ENCODE data around the gene VPS35L. TPM values are rescaled to one million over a fixed set of nuclear protein-coding genes. Genes with fewer than 3 reads are reported as not detected.

VPS35L gene
- polyA plus RNA-seq (2013, experiment 1 of 4) = 58.3 TPM
- 62.4 TPM for polyA plus RNA-seq (2013, experiment 2 of 4)
- 47.6 TPM for polyA plus RNA-seq (2013, experiment 3 of 4)
- 50.3 TPM for polyA plus RNA-seq (2013, experiment 4 of 4)

DNA sequence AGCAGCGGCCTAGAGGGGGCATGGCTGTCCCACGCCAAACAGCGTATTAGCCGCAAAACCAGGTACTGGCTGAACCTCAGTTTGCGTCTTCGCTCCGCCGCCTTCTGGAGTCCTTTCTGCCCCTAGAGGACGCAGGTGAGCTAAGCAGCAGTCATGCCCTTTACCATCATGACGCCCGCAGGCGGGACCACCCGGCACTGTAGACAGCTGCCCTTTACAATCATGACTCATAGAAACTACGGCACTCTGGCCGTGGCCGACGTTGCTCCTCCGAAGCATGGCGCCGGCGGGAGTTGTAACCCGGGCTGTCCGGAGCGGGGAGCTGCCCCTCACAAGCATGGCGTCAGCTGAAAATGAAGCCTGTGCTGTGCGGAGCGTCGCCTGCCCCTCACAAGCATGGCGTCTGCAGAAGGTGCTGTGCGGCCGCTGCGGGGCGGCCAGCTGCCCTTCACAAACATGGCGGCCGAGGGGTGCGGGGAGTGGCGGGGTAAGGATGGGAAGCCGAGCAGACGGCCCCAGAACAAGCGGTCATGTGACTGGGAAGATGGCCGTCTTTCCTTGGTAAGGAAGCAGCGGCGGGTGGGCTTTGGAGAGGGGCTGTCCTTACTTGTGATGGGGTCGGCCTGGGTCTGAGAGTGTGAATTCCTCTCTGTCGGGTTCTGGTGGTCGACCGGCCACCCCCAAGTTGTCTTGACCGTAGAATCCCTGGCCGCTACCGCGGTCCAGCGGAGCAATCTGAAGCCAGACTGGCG, at the start of gene VPS35L:
TSS of gene VPS35L (plus strand) at position 518 of the 752 bp plus-strand sequence. CDS start at position 545, 27 bp downstream.
- Histone ChIP-seq H3K36me3 (ENCODE audit: control insufficient read depth, insufficient read depth, low read length) (no peaks in the 10 kb centered on the region), H3K27ac (ENCODE audit: insufficient read depth, low read depth, low read length, poor library complexity, severe bottlenecking) (peak within 1 kb of the TSS; percentile 91), H3K9me3 (ENCODE audit: control insufficient read depth, low read length) (no peaks in the 10 kb centered on the region), H3K4me3 (ENCODE audit: insufficient read depth, low read depth, low read length) (peak within 1 kb of the TSS; percentile 72), H3K27me3 (ENCODE audit: control insufficient read depth, insufficient read depth, low read length, poor library complexity, severe bottlenecking) (no peaks in the 10 kb centered on the region), H3K4me1 (ENCODE audit: control insufficient read depth, insufficient read depth, low read length) (no peaks in the 10 kb centered on the region)
- WGBS, 2 experiments = 0 to 1% methylated on average over 53 of the region's 53 CpGs

DNA sequence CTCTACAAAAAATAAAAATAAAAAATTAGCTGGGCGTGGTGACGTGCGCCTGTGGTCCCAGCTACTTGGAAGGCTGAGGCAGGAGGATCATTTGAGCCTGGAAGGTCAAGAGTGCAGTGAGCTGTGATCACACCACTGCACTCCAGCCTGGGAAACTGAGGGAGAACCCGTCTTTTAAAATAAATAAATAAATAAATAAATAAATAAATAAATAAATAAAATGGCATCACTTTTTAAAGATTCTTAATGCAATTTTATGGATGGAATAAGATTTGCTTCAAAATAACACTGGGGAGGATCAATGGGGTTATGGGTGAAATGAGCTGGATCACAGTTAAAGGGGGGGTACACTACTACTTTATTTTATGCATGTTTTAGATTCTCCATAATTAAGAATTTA, 48.5 kb upstream of the VPS35L start:
- Histone ChIP-seq H3K27me3 (ENCODE audit: control insufficient read depth, insufficient read depth, low read length, poor library complexity, severe bottlenecking) (no peaks in the 10 kb centered on the region), H3K4me3 (ENCODE audit: insufficient read depth, low read depth, low read length) (no peak overlapping the region), H3K27ac (ENCODE audit: insufficient read depth, low read depth, low read length, poor library complexity, severe bottlenecking) (no peak overlapping the region), H3K4me1 (ENCODE audit: control insufficient read depth, insufficient read depth, low read length) (no peaks in the 10 kb centered on the region), H3K36me3 (ENCODE audit: control insufficient read depth, insufficient read depth, low read length) (peaks cover 27% of the 10 kb centered on the region), H3K9me3 (ENCODE audit: control insufficient read depth, low read length) (no peaks in the 10 kb centered on the region)
- WGBS, 2 experiments = 96 to 99% methylated on average over 3 of the region's 4 CpGs

GRCh38 chr16:19507867-19508266, 47.6 kb upstream of the VPS35L start:
- Histone ChIP-seq H3K27ac (ENCODE audit: insufficient read depth, low read depth, low read length, poor library complexity, severe bottlenecking) (no peak overlapping the region), H3K36me3 (ENCODE audit: control insufficient read depth, insufficient read depth, low read length) (peaks cover 21% of the 10 kb centered on the region), H3K9me3 (ENCODE audit: control insufficient read depth, low read length) (no peaks in the 10 kb centered on the region), H3K4me1 (ENCODE audit: control insufficient read depth, insufficient read depth, low read length) (no peaks in the 10 kb centered on the region), H3K4me3 (ENCODE audit: insufficient read depth, low read depth, low read length) (no peak overlapping the region), H3K27me3 (ENCODE audit: control insufficient read depth, insufficient read depth, low read length, poor library complexity, severe bottlenecking) (no peaks in the 10 kb centered on the region)
- WGBS, 2 experiments = 95 to 100% methylated on average over 2 of the region's 2 CpGs

GRCh38 chr16:19512297-19512696, 43.2 kb upstream of the VPS35L start:
- Histone ChIP-seq H3K4me3 (ENCODE audit: insufficient read depth, low read depth, low read length) (no peak overlapping the region), H3K4me1 (ENCODE audit: control insufficient read depth, insufficient read depth, low read length) (no peaks in the 10 kb centered on the region), H3K27me3 (ENCODE audit: control insufficient read depth, insufficient read depth, low read length, poor library complexity, severe bottlenecking) (no peaks in the 10 kb centered on the region), H3K36me3 (ENCODE audit: control insufficient read depth, insufficient read depth, low read length) (peaks cover 16% of the 10 kb centered on the region), H3K9me3 (ENCODE audit: control insufficient read depth, low read length) (no peaks in the 10 kb centered on the region), H3K27ac (ENCODE audit: insufficient read depth, low read depth, low read length, poor library complexity, severe bottlenecking) (no peak overlapping the region)

- Histone ChIP-seq H3K27me3 (ENCODE audit: control insufficient read depth, insufficient read depth, low read length, poor library complexity, severe bottlenecking) (no peaks in the 10 kb centered on the region), H3K36me3 (ENCODE audit: control insufficient read depth, insufficient read depth, low read length) (peaks cover 16% of the 10 kb centered on the region), H3K4me1 (ENCODE audit: control insufficient read depth, insufficient read depth, low read length) (no peaks in the 10 kb centered on the region), H3K9me3 (ENCODE audit: control insufficient read depth, low read length) (no peaks in the 10 kb centered on the region), H3K4me3 (ENCODE audit: insufficient read depth, low read depth, low read length) (no peak overlapping the region), H3K27ac (ENCODE audit: insufficient read depth, low read depth, low read length, poor library complexity, severe bottlenecking) (no peak overlapping the region)
- 98 to 100% methylated on average over 1 to 2 of the region's 4 CpGs for WGBS, 2 experiments
Observed at GRCh38 chr16:19513377-19514053, 42.0 kb upstream of the VPS35L start.

- WGBS, 2 experiments = 91% methylated on average over 2 of the region's 2 CpGs; no CpG with 5 or more reads in 1 of the 2 experiments
Observed at GRCh38 chr16:19515757-19516156, 39.7 kb upstream of the VPS35L start.

GRCh38 chr16:19517424-19518089, 37.9 kb upstream of the VPS35L start:
- H3K36me3 ChIP-seq (ENCODE audit: control insufficient read depth, insufficient read depth, low read length) = peaks cover 10% of the 10 kb centered on the region
- WGBS, 2 experiments = 91 to 92% methylated on average over 7 to 8 of the region's 8 CpGs
- no peak overlapping the region for H3K4me3 ChIP-seq (ENCODE audit: insufficient read depth, low read depth, low read length)
- H3K9me3 ChIP-seq (ENCODE audit: control insufficient read depth, low read length) = no peaks in the 10 kb centered on the region
- H3K4me1 ChIP-seq (ENCODE audit: control insufficient read depth, insufficient read depth, low read length) = peaks cover 11% of the 10 kb centered on the region
- no peaks in the 10 kb centered on the region for H3K27me3 ChIP-seq (ENCODE audit: control insufficient read depth, insufficient read depth, low read length, poor library complexity, severe bottlenecking)
- H3K27ac ChIP-seq (ENCODE audit: insufficient read depth, low read depth, low read length, poor library complexity, severe bottlenecking) = no peak overlapping the region

More at GRCh38 chr16:19515757-19516156, 39.7 kb upstream of the VPS35L start:
- Histone ChIP-seq H3K27ac (ENCODE audit: insufficient read depth, low read depth, low read length, poor library complexity, severe bottlenecking) (no peak overlapping the region), H3K27me3 (ENCODE audit: control insufficient read depth, insufficient read depth, low read length, poor library complexity, severe bottlenecking) (no peaks in the 10 kb centered on the region), H3K36me3 (ENCODE audit: control insufficient read depth, insufficient read depth, low read length) (peaks cover 10% of the 10 kb centered on the region), H3K4me1 (ENCODE audit: control insufficient read depth, insufficient read depth, low read length) (peaks cover 5% of the 10 kb centered on the region), H3K9me3 (ENCODE audit: control insufficient read depth, low read length) (no peaks in the 10 kb centered on the region), H3K4me3 (ENCODE audit: insufficient read depth, low read depth, low read length) (no peak overlapping the region)

GRCh38 chr16:19518388-19518787, 37.1 kb upstream of the VPS35L start:
- Histone ChIP-seq H3K4me3 (ENCODE audit: insufficient read depth, low read depth, low read length) (no peak overlapping the region), H3K27ac (ENCODE audit: insufficient read depth, low read depth, low read length, poor library complexity, severe bottlenecking) (no peak overlapping the region), H3K36me3 (ENCODE audit: control insufficient read depth, insufficient read depth, low read length) (peaks cover 10% of the 10 kb centered on the region), H3K4me1 (ENCODE audit: control insufficient read depth, insufficient read depth, low read length) (peaks cover 11% of the 10 kb centered on the region), H3K27me3 (ENCODE audit: control insufficient read depth, insufficient read depth, low read length, poor library complexity, severe bottlenecking) (no peaks in the 10 kb centered on the region), H3K9me3 (ENCODE audit: control insufficient read depth, low read length) (no peaks in the 10 kb centered on the region)
- 86 to 95% methylated on average over 1 to 2 of the region's 2 CpGs for WGBS, 2 experiments

DNA sequence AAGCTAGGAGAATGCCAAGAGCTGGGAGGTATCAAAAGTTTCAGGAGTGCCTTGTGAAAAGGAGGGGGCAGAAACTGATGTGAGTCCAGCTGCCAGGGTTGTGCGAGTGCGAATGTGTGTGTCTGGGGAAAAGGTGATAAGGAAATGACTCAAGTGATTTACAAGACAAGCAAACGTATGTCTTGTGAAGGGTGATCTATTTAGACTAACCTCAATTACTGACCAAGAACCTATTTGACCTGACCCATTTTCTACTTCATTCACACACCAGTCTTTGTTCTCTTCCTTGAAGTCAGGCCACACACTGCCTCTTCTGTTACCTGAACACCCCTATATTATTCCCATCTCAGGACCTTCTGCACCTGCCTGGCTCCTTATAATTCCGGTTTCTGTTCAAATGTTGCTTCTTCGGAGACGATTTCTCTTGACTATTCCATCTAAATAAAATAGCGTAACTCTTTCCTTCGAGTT, 34.6 kb upstream of the VPS35L start:
- Histone ChIP-seq H3K4me1 (ENCODE audit: control insufficient read depth, insufficient read depth, low read length) (peaks cover 11% of the 10 kb centered on the region), H3K4me3 (ENCODE audit: insufficient read depth, low read depth, low read length) (peak overlapping the region; percentile 79), H3K27ac (ENCODE audit: insufficient read depth, low read depth, low read length, poor library complexity, severe bottlenecking) (no peak overlapping the region), H3K36me3 (ENCODE audit: control insufficient read depth, insufficient read depth, low read length) (peaks cover under 1% of the 10 kb centered on the region), H3K9me3 (ENCODE audit: control insufficient read depth, low read length) (no peaks in the 10 kb centered on the region), H3K27me3 (ENCODE audit: control insufficient read depth, insufficient read depth, low read length, poor library complexity, severe bottlenecking) (no peaks in the 10 kb centered on the region)
- 28 to 32% methylated on average over 8 of the region's 8 CpGs for WGBS, 2 experiments
